OCI-LY1 (cell line): ENCODE results near the gene KIR2DL1.

Source experiments
- EZH2 ChIP-seq: fragments of 200-600 bp; sonication (generic), shearing (Covaris generic); IDR thresholded peaks from 2 replicates; pipeline ENCODE4 v1.8.0; 2017; ENCODE audit warnings: borderline replicate concordance, mixed run types, mild to moderate bottlenecking, antibody characterized with exemption, low read length, moderate library complexity, mixed read lengths
- TF ChIP-seq, protein P1 (sequence below): fragments of 200-600 bp; sonication (generic), shearing (Covaris generic); IDR thresholded peaks from 2 replicates; pipeline ENCODE4 v1.5.1; 2017; ENCODE audit warnings: mild to moderate bottlenecking, antibody characterized with exemption, low read length, moderate library complexity, mixed read lengths

DNA sequence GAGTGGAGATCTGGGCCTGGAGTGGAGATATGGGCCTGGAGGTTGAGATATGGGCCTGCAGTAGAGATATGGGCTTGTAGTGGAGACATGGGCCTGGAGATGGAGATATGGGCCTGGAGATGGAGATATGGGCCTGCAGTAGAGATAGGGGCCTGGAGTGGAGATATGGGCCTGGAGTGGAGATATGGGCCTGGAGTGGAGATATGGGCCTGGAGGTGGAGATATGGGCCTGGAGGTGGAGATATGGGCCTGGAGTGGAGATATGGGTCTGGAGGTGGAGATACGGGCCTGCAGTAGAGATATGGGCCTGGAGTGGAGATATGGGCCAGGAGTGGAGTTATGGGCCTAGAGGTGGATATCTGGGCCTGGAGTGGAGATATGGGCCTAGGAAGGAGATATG, 30.9 kb upstream of the KIR2DL1 start:
- TF ChIP-seq, protein P1, sequence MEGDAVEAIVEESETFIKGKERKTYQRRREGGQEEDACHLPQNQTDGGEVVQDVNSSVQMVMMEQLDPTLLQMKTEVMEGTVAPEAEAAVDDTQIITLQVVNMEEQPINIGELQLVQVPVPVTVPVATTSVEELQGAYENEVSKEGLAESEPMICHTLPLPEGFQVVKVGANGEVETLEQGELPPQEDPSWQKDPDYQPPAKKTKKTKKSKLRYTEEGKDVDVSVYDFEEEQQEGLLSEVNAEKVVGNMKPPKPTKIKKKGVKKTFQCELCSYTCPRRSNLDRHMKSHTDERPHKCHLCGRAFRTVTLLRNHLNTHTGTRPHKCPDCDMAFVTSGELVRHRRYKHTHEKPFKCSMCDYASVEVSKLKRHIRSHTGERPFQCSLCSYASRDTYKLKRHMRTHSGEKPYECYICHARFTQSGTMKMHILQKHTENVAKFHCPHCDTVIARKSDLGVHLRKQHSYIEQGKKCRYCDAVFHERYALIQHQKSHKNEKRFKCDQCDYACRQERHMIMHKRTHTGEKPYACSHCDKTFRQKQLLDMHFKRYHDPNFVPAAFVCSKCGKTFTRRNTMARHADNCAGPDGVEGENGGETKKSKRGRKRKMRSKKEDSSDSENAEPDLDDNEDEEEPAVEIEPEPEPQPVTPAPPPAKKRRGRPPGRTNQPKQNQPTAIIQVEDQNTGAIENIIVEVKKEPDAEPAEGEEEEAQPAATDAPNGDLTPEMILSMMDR: no peak
- no peak for TF ChIP-seq EZH2
